Thoracic aorta (tissue), 2 donors: Measurements from ENCODE around the gene RPS27A. TPM values are rescaled to one million over a fixed set of nuclear protein-coding genes. Genes with fewer than 3 reads are reported as not detected.

Experiments
- ATAC-seq: fragments of 150-250 bp; one replicate; pipeline ENCODE4 v1.8.0; 2017; ENCODE audit warnings: low read depth; ENCODE audit not compliant: insufficient number of reproducible peaks, low FRiP score
- DNase-seq: peaks from one replicate; pipeline ENCODE4 v3.0.0-alpha.2; 2020; ENCODE audit warnings: low spot score
- H3K27ac ChIP-seq, 2 donors: fragments of 200-600 bp; sonication (generic); 1 replicate in 1 of 2; 2 replicates in 1 of 2; pipeline ENCODE4 v1.5.1; 2016; ENCODE audit warnings: mild to moderate bottlenecking in 2 of 2, moderate library complexity in 2 of 2
- H3K27me3 ChIP-seq: fragments of 200-600 bp; sonication (generic); replicated peaks from 2 replicates; pipeline ENCODE4 v1.6.0; 2016; ENCODE audit warnings: mild to moderate bottlenecking; ENCODE audit not compliant: insufficient read depth
- H3K36me3 ChIP-seq: fragments of 200-600 bp; sonication (generic); one replicate; pipeline ENCODE4 v1.5.1; 2016
- H3K4me1 ChIP-seq, 2 donors: fragments of 200-600 bp; sonication (generic); 1 replicate in 1 of 2; 2 replicates in 1 of 2; pipeline versions ENCODE4 v1.5.1 to v1.6.0; 2016; ENCODE audit warnings: low read depth in 2 of 2, mild to moderate bottlenecking in 1 of 2; ENCODE audit not compliant: control insufficient read depth in 1 of 2
- H3K4me3 ChIP-seq: fragments of 200-600 bp; sonication (generic); 2 replicates; pipeline ENCODE4 v1.5.1; 2016; ENCODE audit warnings: mild to moderate bottlenecking
- H3K9me3 ChIP-seq: fragments of 200-600 bp; sonication (generic); 2 replicates; pipeline ENCODE4 v1.5.1; 2016
- total RNA-seq, 2 donors: library from RNA; depleted of rRNA; stranded (reverse); fragments of >200 nt; gene quantifications; one replicate each; pipeline versions ENCODE4 v1.1.0 to v1.2.3, GENCODE V29; 2016
- TF ChIP-seq, protein P1 (sequence below): fragments of 200-600 bp; sonication (generic); IDR thresholded peaks from one replicate; pipeline ENCODE4 v1.5.1; 2019; ENCODE audit warnings: antibody characterized with exemption

RPS27A gene
- total RNA-seq, 2 donors from 2014 or later, result 786 to 831 TPM

GRCh38 chr2:55228226-55228563 lies 4.3 kb upstream of the RPS27A start:
- no peak overlapping the region for H3K27ac ChIP-seq
- TF ChIP-seq, protein P1, sequence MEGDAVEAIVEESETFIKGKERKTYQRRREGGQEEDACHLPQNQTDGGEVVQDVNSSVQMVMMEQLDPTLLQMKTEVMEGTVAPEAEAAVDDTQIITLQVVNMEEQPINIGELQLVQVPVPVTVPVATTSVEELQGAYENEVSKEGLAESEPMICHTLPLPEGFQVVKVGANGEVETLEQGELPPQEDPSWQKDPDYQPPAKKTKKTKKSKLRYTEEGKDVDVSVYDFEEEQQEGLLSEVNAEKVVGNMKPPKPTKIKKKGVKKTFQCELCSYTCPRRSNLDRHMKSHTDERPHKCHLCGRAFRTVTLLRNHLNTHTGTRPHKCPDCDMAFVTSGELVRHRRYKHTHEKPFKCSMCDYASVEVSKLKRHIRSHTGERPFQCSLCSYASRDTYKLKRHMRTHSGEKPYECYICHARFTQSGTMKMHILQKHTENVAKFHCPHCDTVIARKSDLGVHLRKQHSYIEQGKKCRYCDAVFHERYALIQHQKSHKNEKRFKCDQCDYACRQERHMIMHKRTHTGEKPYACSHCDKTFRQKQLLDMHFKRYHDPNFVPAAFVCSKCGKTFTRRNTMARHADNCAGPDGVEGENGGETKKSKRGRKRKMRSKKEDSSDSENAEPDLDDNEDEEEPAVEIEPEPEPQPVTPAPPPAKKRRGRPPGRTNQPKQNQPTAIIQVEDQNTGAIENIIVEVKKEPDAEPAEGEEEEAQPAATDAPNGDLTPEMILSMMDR, result no peak
- no peaks in the 10 kb centered on the region for H3K27me3 ChIP-seq
- ATAC-seq (no peak), DNase-seq (no peak)
- H3K9me3 ChIP-seq, result no peaks in the 10 kb centered on the region
- H3K4me3 ChIP-seq, result no peak overlapping the region
- no peaks in the 10 kb centered on the region for H3K36me3 ChIP-seq
- H3K4me1 ChIP-seq, result peaks cover 4 to 6% of the 10 kb centered on the region in 2 donors

DNA sequence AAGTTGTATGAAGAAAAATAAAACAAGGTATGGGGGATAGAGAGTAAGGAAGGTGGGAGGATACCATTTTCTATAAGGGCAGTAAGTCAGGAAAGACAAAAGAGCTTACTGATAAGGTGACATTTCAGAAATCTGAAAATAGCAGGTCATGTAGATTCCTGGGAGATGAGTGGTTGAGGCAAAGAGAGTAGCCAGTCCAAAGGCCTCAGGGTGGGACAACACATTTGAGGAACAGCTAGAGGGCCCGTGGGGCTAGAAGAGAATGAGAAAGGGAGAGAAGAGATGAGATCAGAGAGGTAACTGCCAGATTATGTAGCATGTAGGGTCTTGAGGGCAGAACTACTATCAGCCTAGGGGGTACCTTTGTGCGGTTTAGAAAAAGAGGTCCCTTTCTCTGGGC lies 3.3 kb upstream of the RPS27A start:
- Histone ChIP-seq H3K27me3 (no peaks in the 10 kb centered on the region), H3K4me1 (peaks cover 12 to 16% of the 10 kb centered on the region in 2 donors), H3K27ac (no peak overlapping the region), H3K36me3 (peaks cover 4% of the 10 kb centered on the region), H3K4me3 (no peak overlapping the region), H3K9me3 (no peaks in the 10 kb centered on the region)
- no peak for DNase-seq
- TF ChIP-seq, protein P1, result no peak
- ATAC-seq, result no peak

GRCh38 chr2:55230551-55230950 lies 1.9 kb upstream of the RPS27A start:
- no peak for DNase-seq
- H3K4me1 ChIP-seq, result peaks cover 16 to 27% of the 10 kb centered on the region in 2 donors
- no peaks in the 10 kb centered on the region for H3K27me3 ChIP-seq
- no peak for ATAC-seq
- peaks cover 18% of the 10 kb centered on the region for H3K36me3 ChIP-seq
- no peaks in the 10 kb centered on the region for H3K9me3 ChIP-seq
- H3K4me3 ChIP-seq, result no peak overlapping the region
- TF ChIP-seq, protein P1, result no peak
- no peak overlapping the region for H3K27ac ChIP-seq

DNA sequence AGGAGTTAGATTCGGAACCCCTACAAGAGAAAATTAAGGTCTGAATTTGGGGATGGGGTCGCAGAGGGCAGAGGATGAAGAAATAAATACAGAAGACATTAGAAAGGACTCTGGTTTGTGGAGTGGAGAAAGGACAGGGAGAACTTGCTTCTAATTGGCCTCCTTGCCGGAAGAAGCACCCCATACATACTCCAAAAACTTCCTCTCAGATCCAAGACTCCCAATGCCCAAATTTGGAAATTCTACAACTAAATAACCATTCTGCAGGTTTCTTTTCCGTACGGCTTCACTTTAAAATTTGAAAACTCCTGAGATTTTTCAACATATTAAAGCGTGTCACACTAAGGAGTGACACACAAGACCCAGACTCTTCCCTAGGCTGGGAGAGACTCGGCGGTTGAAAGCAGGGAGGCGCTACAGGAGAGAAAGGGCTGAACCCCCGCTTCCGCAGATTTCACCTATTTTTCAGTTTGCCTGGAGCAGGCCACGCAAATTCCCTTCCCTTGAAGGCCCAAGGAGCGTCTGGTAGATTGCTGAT lies 873 bp upstream of the RPS27A start:
- peaks cover 23% of the 10 kb centered on the region for H3K36me3 ChIP-seq
- H3K4me3 ChIP-seq, result peak overlapping the region; percentile 99
- DNase-seq (no peak), ATAC-seq (no peak)
- peak overlapping the region; percentile 93 to 97 for H3K27ac ChIP-seq
- H3K27me3 ChIP-seq, result no peaks in the 10 kb centered on the region
- TF ChIP-seq, protein P1, result no peak
- no peaks in the 10 kb centered on the region for H3K9me3 ChIP-seq
- H3K4me1 ChIP-seq, result peaks cover 16 to 27% of the 10 kb centered on the region in 2 donors

DNA sequence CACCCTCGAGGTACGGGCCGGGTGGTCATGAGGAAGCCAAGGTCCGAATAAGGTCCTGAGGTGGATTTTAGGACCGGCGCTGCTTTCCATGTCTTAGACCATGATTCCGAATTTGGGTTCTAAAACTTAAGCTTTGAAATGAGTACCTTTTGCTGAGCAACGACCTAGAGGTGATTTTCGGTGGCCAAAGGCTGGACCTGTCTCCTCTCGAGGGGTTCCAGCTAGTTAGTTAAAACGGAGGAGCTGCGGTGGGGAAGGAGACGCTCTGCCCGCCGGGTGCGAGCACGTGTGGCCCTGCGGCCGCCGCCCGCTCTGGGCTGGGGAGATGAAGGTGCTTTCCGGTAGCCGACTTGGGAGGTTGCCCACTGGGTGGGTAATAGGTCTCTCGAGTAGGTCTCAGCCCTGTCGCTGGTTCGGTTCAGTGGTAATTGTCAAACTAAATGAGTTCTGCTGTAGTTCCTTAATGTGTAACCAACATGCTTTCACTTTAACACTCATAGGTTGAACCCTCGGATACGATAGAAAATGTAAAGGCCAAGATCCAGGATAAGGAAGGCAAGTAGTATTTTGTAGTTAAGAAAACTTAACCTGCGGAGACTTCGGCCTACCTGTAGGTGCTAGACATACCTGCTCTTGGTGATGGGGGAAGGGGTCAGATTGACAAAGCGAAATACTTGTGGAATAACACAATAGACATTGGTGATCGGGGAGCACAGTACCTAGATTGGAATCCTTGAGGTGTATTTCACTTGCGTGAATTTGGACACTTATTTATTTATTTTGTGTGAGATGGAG lies 572 bp downstream of the RPS27A start:
- ATAC-seq (no peak), DNase-seq (no peak)
- Histone ChIP-seq H3K9me3 (no peaks in the 10 kb centered on the region), H3K27me3 (no peaks in the 10 kb centered on the region), H3K27ac (peak overlapping the region; percentile 93 to 97), H3K4me1 (peaks cover 16 to 27% of the 10 kb centered on the region in 2 donors), H3K36me3 (peaks cover 23% of the 10 kb centered on the region), H3K4me3 (peak overlapping the region; percentile 99)
- TF ChIP-seq, protein P1, result no peak
